HepG2 (cell line): Measurements from ENCODE around the gene ZDHHC19. TPM values are rescaled to one million over a fixed set of nuclear protein-coding genes. Genes with fewer than 3 reads are reported as not detected.

ENCODE experiments used
- ATAC-seq: fragments of 200-7000 bp; cut with Tn5 transposase; 3 replicates; pipeline ENCODE4 v1.9.1; 2020; ENCODE audit warnings: mild to moderate bottlenecking, moderate library complexity
- BruUV-seq: library from RNA; stranded (reverse); fragments of 400-500 nt; replicated peaks from 2 replicates; lab custom pipeline; 2021; lab: Mats Ljungman, UMichigan
- CTCF ChIA-PET: fragments of 300-600 bp; formaldehyde crosslinking; extraction: SDS; loops from one replicate; lab custom pipeline; 2021; ENCODE audit warnings: low total read pairs, inconsistent platforms, low intra/inter-chr PET ratio; lab: Yijun Ruan, JAX
- POLR2A ChIA-PET: fragments of 350-600 bp; sonication (Branson Sonifier 250); formaldehyde crosslinking; loops from one replicate; lab custom pipeline; 2020; ENCODE audit warnings: antibody characterized with exemption, inconsistent platforms; lab: Yijun Ruan, JAX
- DNase-seq: peaks from one replicate; pipeline ENCODE4 v3.0.0-alpha.2; 2015; ENCODE audit warnings: low spot score
- FAIRE-seq: peaks from 3 replicates; lab custom pipeline; 2011; peaks lifted over from hg19 to GRCh38; lab: Jason Lieb, UNC
- H2AFZ ChIP-seq: one replicate; pipeline ENCODE4 v1.6.1; 2011; ENCODE audit warnings: low read length, inconsistent platforms
- H3K27ac ChIP-seq: fragments of 300-600 bp; 3 replicates; pipeline ENCODE4 v1.8.0; 2011; ENCODE audit warnings: mixed run types, mild to moderate bottlenecking, mixed read lengths, low read length, inconsistent platforms; ENCODE audit not compliant: insufficient read depth; ENCODE audit errors: extremely low read length
- H3K27me3 ChIP-seq, 2 experiments: fragments of 200-600 bp in 1 of 2; 2 replicates in 1 of 2; 3 replicates in 1 of 2; pipeline versions ENCODE4 v1.6.0 to v1.8.0; 2011; ENCODE audit warnings: low read length in 2 of 2, mild to moderate bottlenecking in 2 of 2, moderate library complexity in 2 of 2, inconsistent platforms in 1 of 2; ENCODE audit not compliant: insufficient read depth in 2 of 2, control insufficient read depth in 1 of 2
- H3K36me3 ChIP-seq, 2 experiments: fragments of 200-600 bp in 1 of 2; replicated peaks in 1 of 2; 2 replicates in 1 of 2; 3 replicates in 1 of 2; pipeline versions ENCODE4 v1.5.1 to v1.8.0; 2011; ENCODE audit warnings: low read length in 2 of 2, inconsistent platforms in 1 of 2; ENCODE audit not compliant: insufficient read depth in 2 of 2, control insufficient read depth in 1 of 2
- H3K4me1 ChIP-seq: 2 replicates; pipeline ENCODE4 v1.5.1; 2012; ENCODE audit warnings: low read length, inconsistent platforms; ENCODE audit not compliant: insufficient read depth
- H3K4me2 ChIP-seq: 2 replicates; pipeline ENCODE4 v1.6.0; 2011; ENCODE audit warnings: low read depth, low read length, inconsistent platforms
- H3K4me3 ChIP-seq, 3 experiments: fragments of 200-600 bp in 1 of 3; sonication (generic), shearing (Covaris generic) in 1 of 3; replicated peaks in 1 of 3; 2 replicates each; pipeline ENCODE4 v1.5.1; 2011 to 2016; ENCODE audit warnings: low read length in 3 of 3, inconsistent platforms in 2 of 3, low read depth in 2 of 3, mild to moderate bottlenecking in 2 of 3, control low read depth in 1 of 3, mixed read lengths in 1 of 3; ENCODE audit not compliant: insufficient read depth in 1 of 3
- H3K79me2 ChIP-seq: one replicate; pipeline ENCODE4 v1.6.1; 2011; ENCODE audit warnings: low read length, inconsistent platforms; ENCODE audit not compliant: insufficient read depth
- H3K9ac ChIP-seq: 2 replicates; pipeline ENCODE4 v1.6.0; 2011; ENCODE audit warnings: mild to moderate bottlenecking, low read depth, low read length, inconsistent platforms; ENCODE audit not compliant: insufficient read depth
- H3K9me3 ChIP-seq: 2 replicates; pipeline ENCODE4 v1.5.1; 2012; ENCODE audit warnings: mild to moderate bottlenecking, low read length
- H4K20me1 ChIP-seq: 2 replicates; pipeline ENCODE4 v1.6.0; 2011; ENCODE audit warnings: inconsistent platforms, mild to moderate bottlenecking, low read length, moderate library complexity; ENCODE audit not compliant: insufficient read depth
- EHMT2 ChIP-seq: fragments of 200-600 bp; sonication (generic); IDR thresholded peaks from 2 replicates; pipeline ENCODE4 v1.7.0; 2017; ENCODE audit warnings: antibody characterized with exemption, low read depth, low read length, borderline replicate concordance
- HOMEZ ChIP-seq: IDR thresholded peaks from 2 replicates; pipeline ENCODE4 v1.6.1; 2016; ENCODE audit warnings: low read depth
- MLLT10 ChIP-seq: sonication (generic); formaldehyde crosslinking; IDR thresholded peaks from 2 replicates; pipeline ENCODE4 v1.4.0; 2020; ENCODE audit warnings: missing genetic modification reagents
- NFYC ChIP-seq: IDR thresholded peaks from 2 replicates; pipeline ENCODE4 v1.6.1; 2016; ENCODE audit warnings: missing genetic modification reagents, missing compliant biosample characterization
- PHF8 ChIP-seq: sonication (generic); formaldehyde crosslinking; IDR thresholded peaks from 2 replicates; pipeline ENCODE4 v1.5.0; 2020; ENCODE audit warnings: missing genetic modification reagents
- ZBTB3 ChIP-seq: sonication (generic); formaldehyde crosslinking; IDR thresholded peaks from 2 replicates; pipeline ENCODE4 v1.4.0; 2020; ENCODE audit warnings: low read depth, mild to moderate bottlenecking, moderate library complexity, missing genetic modification reagents, borderline replicate concordance
- ZNF292 ChIP-seq: sonication (generic); formaldehyde crosslinking; IDR thresholded peaks from 2 replicates; pipeline ENCODE4 v1.8.1; 2022; ENCODE audit warnings: mild to moderate bottlenecking, low read depth, missing genetic modification reagents, borderline replicate concordance
- WGBS: methylation state at CpG from one replicate; pipeline ENCODE4 v1.1.6; 2017; ENCODE audit warnings: low lambda C conversion rate; 5-methylcytosine and 5-hydroxymethylcytosine counted together
- in situ Hi-C: cut with HindIII; loops from 2 replicates; pipeline ENCODE4 v1.10.0; 2017; ENCODE audit warnings: low pct_unique_long_range_greater_than_20kb; ENCODE audit not compliant: extremely low pct_ligation_motif_present
- intact Hi-C: fragments of 100-400 bp; cut with micrococcal nuclease; formaldehyde crosslinking; loops from one replicate; pipeline ENCODE4 v1.10.0; 2022; ENCODE audit not compliant: unreplicated experiment
- polyA plus RNA-seq, 8 experiments: library from polyadenylated mRNA; depleted of rRNA in 3 of 8; stranded (reverse) in 7 of 8; unstranded in 1 of 8; fragments of >200 nt; fragmentation: Illumina TruSeq in 4 of 8; extraction: Trizol in 4 of 8; gene quantifications; 2 replicates each; pipeline versions ENCODE4 v1.2.1 to v1.2.3, GENCODE V29; 2011 to 2016; ENCODE audit warnings: low read depth in 4 of 8, missing spikeins in 1 of 8, mixed read lengths in 1 of 8; ENCODE audit not compliant: insufficient read depth in 1 of 8
- total RNA-seq, 5 experiments: library from RNA; depleted of rRNA; stranded (reverse); fragments of >200 nt; fragmentation: Illumina TruSeq; extraction: Trizol; gene quantifications; 2 replicates each; pipeline ENCODE4 v1.2.3, GENCODE V29; 2016; ENCODE audit warnings: low read depth in 1 of 5
- TF ChIP-seq, protein P1 (sequence below): sonication (generic); formaldehyde crosslinking; IDR thresholded peaks from 2 replicates; pipeline ENCODE4 v1.4.0; 2020; ENCODE audit warnings: mild to moderate bottlenecking, missing genetic modification reagents, borderline replicate concordance

Gene ZDHHC19
- total and polyA plus RNA-seq, 2 of the 13 experiments (the other 11 are each of a cell fraction or from before 2014, with no cell fraction given): 0.22 to 0.53 TPM

GRCh38 chr3:196232882-196233251 is 21.7 kb upstream of the ZDHHC19 start:
- in situ Hi-C loops (no loop called here), intact Hi-C loops (no loop called here)
- CTCF ChIA-PET: no interaction called here
- ATAC-seq (no peak), DNase-seq (no peak), FAIRE-seq (no peak)
- Histone ChIP-seq H3K79me2 (no peaks in the 10 kb centered on the region), H3K4me1 (peaks cover 10% of the 10 kb centered on the region), H2AFZ (no peak overlapping the region), H3K4me3 (no peak overlapping the region), H3K36me3 (peaks cover 0 to 9% of the 10 kb centered on the region in 2 experiments), H3K27me3 (no peaks in the 10 kb centered on the region), H3K9ac (no peak overlapping the region), H4K20me1 (no peaks in the 10 kb centered on the region), H3K4me2 (no peak overlapping the region), H3K27ac (no peak overlapping the region), H3K9me3 (no peaks in the 10 kb centered on the region)
- WGBS: 94% methylated on average over 8 of the region's 8 CpGs
- POLR2A ChIA-PET: no interaction called here
- TF ChIP-seq, protein P1, sequence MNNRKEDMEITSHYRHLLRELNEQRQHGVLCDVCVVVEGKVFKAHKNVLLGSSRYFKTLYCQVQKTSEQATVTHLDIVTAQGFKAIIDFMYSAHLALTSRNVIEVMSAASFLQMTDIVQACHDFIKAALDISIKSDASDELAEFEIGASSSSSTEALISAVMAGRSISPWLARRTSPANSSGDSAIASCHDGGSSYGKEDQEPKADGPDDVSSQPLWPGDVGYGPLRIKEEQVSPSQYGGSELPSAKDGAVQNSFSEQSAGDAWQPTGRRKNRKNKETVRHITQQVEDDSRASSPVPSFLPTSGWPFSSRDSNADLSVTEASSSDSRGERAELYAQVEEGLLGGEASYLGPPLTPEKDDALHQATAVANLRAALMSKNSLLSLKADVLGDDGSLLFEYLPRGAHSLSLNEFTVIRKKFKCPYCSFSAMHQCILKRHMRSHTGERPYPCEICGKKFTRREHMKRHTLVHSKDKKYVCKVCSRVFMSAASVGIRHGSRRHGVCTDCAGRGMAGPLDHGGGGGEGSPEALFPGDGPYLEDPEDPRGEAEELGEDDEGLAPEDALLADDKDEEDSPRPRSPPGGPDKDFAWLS (CRISPR knock-in tag): no peak
- TF ChIP-seq PHF8 (CRISPR knock-in tag) (no peak), ZBTB3 (CRISPR knock-in tag) (no peak), MLLT10 (CRISPR knock-in tag) (no peak), NFYC (CRISPR knock-in tag) (no peak), ZNF292 (CRISPR knock-in tag) (no peak), EHMT2 (no peak), HOMEZ (CRISPR knock-in tag) (no peak)
- BruUV-seq: no TSS peak
